ENCODE results near the gene DDX54.
"Not testable (repeated sequence)": the region's sequence is repeated elsewhere in the genome, so short reads cannot be mapped to it uniquely, and the experiment has no call there.

The DDX54 gene

GRCh38 chr12:113142173-113142885, 42.9 kb downstream of the DDX54 start:
- no peak for DNase-seq (ENCODE audit: low read depth in 2 of 2)

- not testable (repeated sequence) for DNase-seq (ENCODE audit: low read depth in 2 of 2)
Measured at GRCh38 chr12:113141716-113142115, 43.6 kb downstream of the DDX54 start.

GRCh38 chr12:113140706-113141105, 44.6 kb downstream of the DDX54 start:
- no peak for DNase-seq (ENCODE audit: low read depth in 2 of 2)

- DNase-seq (ENCODE audit: low read depth in 2 of 2), result no peak
Measured at GRCh38 chr12:113138826-113139225, 46.5 kb downstream of the DDX54 start.

- DNase-seq (ENCODE audit: low read depth in 2 of 2), result no peak
Measured at GRCh38 chr12:113137861-113138783, 47.2 kb downstream of the DDX54 start.

GRCh38 chr12:113136990-113137511, 48.2 kb downstream of the DDX54 start:
- DNase-seq (ENCODE audit: low read depth in 2 of 2), result no peak

GRCh38 chr12:113136128-113136989, 48.9 kb downstream of the DDX54 start:
- DNase-seq (ENCODE audit: low read depth in 2 of 2), result peak in 1 of 2 donors; percentile 22

- peak; percentile 39 to 75 for DNase-seq (ENCODE audit: low read depth in 2 of 2)
Measured at GRCh38 chr12:113135178-113136127, 49.8 kb downstream of the DDX54 start, which contains the start of gene RASAL1. Gene RASAL1, minus strand, starts transcription at chr12:113135761. Its CDS starts 299 bp downstream, at chr12:113135462.

- DNase-seq (ENCODE audit: low read depth in 2 of 2), result no peak
Measured at GRCh38 chr12:113134521-113134951, 50.7 kb downstream of the DDX54 start.

GRCh38 chr12:113134071-113134470, 51.2 kb downstream of the DDX54 start:
- no peak for DNase-seq (ENCODE audit: low read depth in 2 of 2)

- no peak for DNase-seq (ENCODE audit: low read depth in 2 of 2)
Measured at GRCh38 chr12:113133666-113134065, 51.6 kb downstream of the DDX54 start.

- no peak for DNase-seq (ENCODE audit: low read depth in 2 of 2)
Measured at GRCh38 chr12:113133036-113133435, 52.2 kb downstream of the DDX54 start.

- no peak for DNase-seq (ENCODE audit: low read depth in 2 of 2)
Measured at GRCh38 chr12:113131556-113131955, 53.7 kb downstream of the DDX54 start.

- DNase-seq (ENCODE audit: low read depth in 2 of 2), result no peak
Measured at GRCh38 chr12:113130457-113131135, 54.7 kb downstream of the DDX54 start.

GRCh38 chr12:113129664-113130456, 55.4 kb downstream of the DDX54 start:
- no peak for DNase-seq (ENCODE audit: low read depth in 2 of 2)

GRCh38 chr12:113128802-113129663, 56.2 kb downstream of the DDX54 start:
- DNase-seq (ENCODE audit: low read depth in 2 of 2), result no peak

- no peak for DNase-seq (ENCODE audit: low read depth in 2 of 2)
Measured at GRCh38 chr12:113127791-113128199, 57.5 kb downstream of the DDX54 start.
